Effector memory CD8-positive, alpha-beta T cell (primary cell): ENCODE data around the gene PRR23A.
"Not testable (repeated sequence)": the region's sequence is repeated elsewhere in the genome, so short reads cannot be mapped to it uniquely, and the experiment has no call there.

Experiments
- ATAC-seq: fragments of 150-1000 bp; cut with Tn5 transposase; replicated peaks from 2 replicates; pipeline ENCODE4 v1.10.0; 2021; ENCODE audit warnings: mild to moderate bottlenecking, moderate library complexity
- DNase-seq, 3 experiments: peaks; one replicate each; pipeline ENCODE4 v3.0.0; 2021
- H3K27ac Mint-ChIP-seq, 2 donors: one replicate each; pipeline ENCODE4 v1.8.0; 2022; ENCODE audit warnings: mild to moderate bottlenecking in 2 of 2, mixed read lengths in 2 of 2, moderate library complexity in 2 of 2
- H3K27me3 Mint-ChIP-seq, 2 donors: one replicate each; pipeline ENCODE4 v1.8.0; 2022; ENCODE audit warnings: mixed read lengths in 2 of 2
- H3K36me3 Mint-ChIP-seq: one replicate; pipeline ENCODE4 v1.8.0; 2022; ENCODE audit warnings: mild to moderate bottlenecking, moderate library complexity, mixed read lengths; ENCODE audit not compliant: insufficient read depth
- H3K4me1 Mint-ChIP-seq, 2 donors: one replicate each; pipeline ENCODE4 v1.8.0; 2022; ENCODE audit warnings: low read depth in 2 of 2, mixed read lengths in 2 of 2
- H3K4me3 Mint-ChIP-seq, 2 donors: one replicate each; pipeline ENCODE4 v1.8.0; 2022; ENCODE audit warnings: mild to moderate bottlenecking in 2 of 2, mixed read lengths in 2 of 2, moderate library complexity in 2 of 2
- H3K9me3 Mint-ChIP-seq, 2 donors: one replicate each; pipeline ENCODE4 v1.8.0; 2022; ENCODE audit warnings: mixed read lengths in 2 of 2
- total RNA-seq, 9 experiments: gene quantifications; one replicate each; lab custom pipeline; 2026; lab: John Stamatoyannopoulos, UW

PRR23A gene
- 0 to 0.12 (median 0) reads per million in 9 experiments for total RNA-seq

DNA sequence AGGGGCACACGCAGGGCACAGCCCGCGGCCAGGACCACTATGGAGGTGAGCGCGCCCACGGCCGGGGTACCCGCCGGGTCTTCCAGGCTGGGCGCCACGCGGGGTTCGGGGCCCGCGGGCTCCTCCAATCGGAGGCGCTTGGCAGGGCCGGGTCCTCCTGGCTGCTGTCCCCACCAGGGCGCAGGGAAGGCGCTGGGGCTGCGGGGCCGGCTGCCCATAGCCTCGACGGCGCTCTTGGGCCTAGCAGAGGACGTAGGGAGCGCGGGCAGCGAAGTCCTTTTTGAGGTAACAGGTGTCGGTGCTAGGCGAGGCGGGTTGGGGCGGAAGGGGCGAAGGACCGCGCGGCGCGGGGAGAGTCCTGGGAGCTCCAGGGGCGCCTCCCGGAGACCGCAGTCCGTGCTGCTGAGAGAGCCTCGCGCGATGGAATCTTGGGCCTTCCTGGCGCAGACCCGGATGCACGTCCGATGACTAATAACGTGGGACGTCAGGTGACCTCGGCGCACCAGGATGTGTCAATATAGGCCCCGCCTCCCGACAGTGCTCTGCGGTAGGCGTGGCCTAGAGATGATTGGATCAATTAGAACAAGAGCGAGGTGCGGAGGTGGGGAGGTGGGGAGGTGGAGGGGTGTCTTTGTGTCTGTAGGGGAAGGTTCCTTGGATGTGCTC lies at the start of gene PRR23A:
PRR23A (minus strand) TSS at position 218 of the 666 bp plus-strand sequence; CDS start at position 218, 0 bp downstream.
- ATAC-seq = no peak
- no peak for DNase-seq
- Mint-ChIP-seq H3K36me3 (no peaks in the 10 kb centered on the region), H3K9me3 (peaks cover 11 to 12% of the 10 kb centered on the region in 2 donors), H3K27ac (no peak within 1 kb of the TSS), H3K27me3 (peaks cover 4 to 5% of the 10 kb centered on the region in 2 donors), H3K4me3 (no peak within 1 kb of the TSS), H3K4me1 (no peaks in the 10 kb centered on the region)

DNA sequence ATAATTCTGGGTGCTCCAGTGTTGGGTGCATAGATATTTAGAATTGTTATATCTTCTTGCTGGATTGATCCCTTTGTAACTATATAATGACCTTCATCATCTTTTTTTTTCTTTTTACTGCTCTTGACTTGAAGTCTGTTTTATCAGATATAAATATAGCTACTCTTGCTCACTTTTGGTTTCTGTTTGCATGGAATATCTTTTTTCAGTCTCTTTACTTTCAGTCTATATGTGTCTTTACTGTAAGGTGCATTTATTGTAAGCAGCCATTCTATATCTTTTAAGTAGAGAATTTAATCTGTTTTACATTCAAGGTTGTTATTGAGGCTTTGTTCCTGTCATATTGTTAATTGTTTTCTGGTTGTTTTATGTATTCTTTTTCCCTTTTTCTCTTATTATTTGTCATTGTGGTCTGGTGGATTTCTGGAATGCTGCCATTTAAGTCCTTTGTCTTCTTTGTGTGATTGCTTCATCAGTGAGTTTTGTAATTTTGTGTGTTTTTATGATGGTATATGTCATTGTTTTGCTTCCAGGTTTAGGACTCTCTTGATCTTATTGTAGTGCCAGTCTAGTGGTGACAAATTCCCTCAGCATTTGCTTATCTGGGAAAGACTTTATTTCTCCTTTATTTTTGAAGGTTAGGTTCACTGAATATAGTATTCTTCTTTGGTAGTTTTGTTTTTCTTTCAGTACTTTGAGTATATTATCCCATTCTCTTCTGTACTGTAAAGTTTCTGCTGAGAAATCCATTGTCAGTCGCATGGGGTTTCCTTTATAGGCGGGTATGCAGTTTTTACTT lies 46.9 kb upstream of the PRR23A start:
- Mint-ChIP-seq H3K27ac (no peak overlapping the region), H3K4me1 (no peaks in the 10 kb centered on the region), H3K27me3 (no peaks in the 10 kb centered on the region), H3K9me3 (peaks cover 6 to 20% of the 10 kb centered on the region in 2 donors), H3K36me3 (no peaks in the 10 kb centered on the region), H3K4me3 (no peak overlapping the region)
- DNase-seq (no peak), ATAC-seq (no peak)

DNA sequence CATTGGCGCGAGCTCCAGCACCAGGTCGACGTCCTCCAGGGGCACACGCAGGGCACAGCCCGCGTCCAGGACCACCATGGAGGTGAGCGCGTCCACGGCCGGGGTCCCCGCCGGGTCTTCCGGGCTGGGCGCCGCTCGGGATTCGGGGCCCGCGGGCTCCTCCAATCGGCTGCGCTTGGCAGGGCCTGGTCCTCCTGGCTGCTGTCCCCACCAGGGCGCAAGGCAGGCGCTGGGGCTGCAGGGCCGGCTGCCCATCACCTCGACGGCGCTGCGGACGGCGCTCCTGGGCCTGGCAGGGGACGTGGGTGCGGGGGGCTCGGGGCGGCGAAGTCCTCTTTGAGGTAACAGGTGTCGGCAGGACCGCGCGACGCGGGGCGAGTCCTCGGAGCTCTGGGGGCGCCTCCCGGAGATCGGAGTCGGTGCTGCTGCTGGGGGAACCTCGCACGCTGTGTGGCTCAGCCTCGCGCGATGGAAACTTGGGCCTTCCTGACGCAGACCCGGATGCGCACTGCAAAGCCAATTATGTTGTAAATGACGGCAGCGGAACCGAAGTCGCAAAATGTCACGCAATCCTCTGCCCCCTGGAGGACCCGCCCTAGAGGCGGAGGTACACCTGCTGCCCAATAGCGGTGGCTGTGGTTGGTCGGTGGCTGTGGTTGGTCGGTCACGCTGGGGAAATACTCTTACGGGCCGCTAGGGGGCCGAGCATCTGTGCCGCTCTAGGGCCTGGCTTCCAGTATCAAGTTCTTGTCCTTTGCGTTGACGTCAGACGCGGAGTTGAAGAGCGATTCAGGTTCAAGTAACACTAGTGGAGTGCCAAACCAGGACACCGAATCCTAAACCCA lies 38.5 kb upstream of the PRR23A start, which contains the start of gene PRR23C:
PRR23C (minus strand) TSS at position 527 of the 845 bp plus-strand sequence; CDS start at position 255, 272 bp downstream.
- H3K9me3 Mint-ChIP-seq = peaks cover 0 to 3% of the 10 kb centered on the region in 2 donors
- ATAC-seq (no peak), DNase-seq (no peak)
- no peaks in the 10 kb centered on the region for H3K36me3 Mint-ChIP-seq
- no peak within 1 kb of the TSS for H3K27ac Mint-ChIP-seq
- H3K27me3 Mint-ChIP-seq = peaks cover 2 to 6% of the 10 kb centered on the region in 2 donors
- no peaks in the 10 kb centered on the region for H3K4me1 Mint-ChIP-seq
- H3K4me3 Mint-ChIP-seq = no peak within 1 kb of the TSS

DNA sequence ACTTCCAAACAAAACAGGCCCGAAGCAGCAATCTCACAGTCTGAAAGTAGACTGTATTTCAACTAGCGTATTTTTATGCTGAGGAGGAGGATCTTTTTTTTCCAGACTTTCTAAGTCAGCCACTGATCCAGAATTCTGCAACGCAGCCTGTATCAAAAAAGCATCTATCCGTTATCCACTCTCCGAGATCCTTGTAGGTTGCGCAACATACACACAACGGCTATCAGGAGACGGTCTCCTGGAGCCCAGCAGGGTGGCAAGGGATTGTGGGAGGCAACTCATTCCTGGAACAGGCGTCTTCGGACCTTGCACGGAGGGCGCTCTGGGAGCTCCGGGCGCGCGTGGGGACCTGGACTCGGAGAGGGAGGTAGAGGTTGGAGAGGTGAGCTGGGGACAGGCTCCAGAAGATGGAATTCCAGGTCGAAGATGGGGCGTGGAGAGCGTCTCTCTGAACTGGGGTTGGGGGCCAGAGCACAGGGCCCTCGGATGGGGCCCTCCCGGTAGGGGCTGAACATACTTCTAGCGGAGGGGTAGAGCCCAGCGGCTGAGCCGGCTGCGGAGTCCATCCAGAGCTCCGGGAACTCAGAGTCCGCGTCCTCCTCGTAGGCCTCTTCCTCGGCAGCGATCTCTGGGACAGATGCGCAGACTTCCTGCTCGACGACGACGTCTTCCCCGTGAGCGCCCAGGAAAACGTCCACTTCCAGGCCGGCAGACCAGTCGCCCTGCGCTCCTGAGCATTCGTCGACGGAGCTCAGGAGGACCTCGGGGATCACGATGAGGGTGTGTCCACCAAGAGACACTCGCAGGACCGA lies 37.7 kb upstream of the PRR23A start:
- DNase-seq = no peak
- no peak for ATAC-seq
- Mint-ChIP-seq H3K27ac (no peak overlapping the region), H3K27me3 (peaks cover 5 to 11% of the 10 kb centered on the region in 2 donors), H3K9me3 (peaks cover 0 to 3% of the 10 kb centered on the region in 2 donors), H3K4me1 (no peaks in the 10 kb centered on the region), H3K36me3 (no peaks in the 10 kb centered on the region), H3K4me3 (no peak overlapping the region)

DNA sequence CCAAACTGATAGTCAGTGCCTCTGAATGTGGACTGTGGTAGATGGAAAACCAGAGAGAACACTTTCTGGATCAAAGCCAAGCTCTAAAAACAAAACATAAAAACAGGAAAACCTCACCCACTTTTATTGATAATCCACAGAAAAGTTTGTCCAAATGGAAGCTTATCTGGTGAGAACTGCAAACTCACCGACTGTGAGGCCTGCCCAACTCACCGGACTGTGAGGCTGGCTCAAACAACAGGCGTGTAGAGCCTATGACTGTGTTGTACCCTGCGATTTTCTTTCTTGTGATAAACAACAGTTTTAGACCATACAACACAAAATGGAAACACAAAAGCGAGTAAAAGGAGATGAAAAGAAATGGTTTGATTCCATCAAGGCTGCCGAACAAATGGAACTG lies 31.4 kb upstream of the PRR23A start:
- H3K4me1 Mint-ChIP-seq = no peaks in the 10 kb centered on the region
- DNase-seq = no peak
- H3K4me3 Mint-ChIP-seq = no peak overlapping the region
- ATAC-seq = no peak
- H3K36me3 Mint-ChIP-seq = no peaks in the 10 kb centered on the region
- H3K27me3 Mint-ChIP-seq = peaks cover 15 to 31% of the 10 kb centered on the region in 2 donors
- no peaks in the 10 kb centered on the region for H3K9me3 Mint-ChIP-seq
- H3K27ac Mint-ChIP-seq = no peak overlapping the region

DNA sequence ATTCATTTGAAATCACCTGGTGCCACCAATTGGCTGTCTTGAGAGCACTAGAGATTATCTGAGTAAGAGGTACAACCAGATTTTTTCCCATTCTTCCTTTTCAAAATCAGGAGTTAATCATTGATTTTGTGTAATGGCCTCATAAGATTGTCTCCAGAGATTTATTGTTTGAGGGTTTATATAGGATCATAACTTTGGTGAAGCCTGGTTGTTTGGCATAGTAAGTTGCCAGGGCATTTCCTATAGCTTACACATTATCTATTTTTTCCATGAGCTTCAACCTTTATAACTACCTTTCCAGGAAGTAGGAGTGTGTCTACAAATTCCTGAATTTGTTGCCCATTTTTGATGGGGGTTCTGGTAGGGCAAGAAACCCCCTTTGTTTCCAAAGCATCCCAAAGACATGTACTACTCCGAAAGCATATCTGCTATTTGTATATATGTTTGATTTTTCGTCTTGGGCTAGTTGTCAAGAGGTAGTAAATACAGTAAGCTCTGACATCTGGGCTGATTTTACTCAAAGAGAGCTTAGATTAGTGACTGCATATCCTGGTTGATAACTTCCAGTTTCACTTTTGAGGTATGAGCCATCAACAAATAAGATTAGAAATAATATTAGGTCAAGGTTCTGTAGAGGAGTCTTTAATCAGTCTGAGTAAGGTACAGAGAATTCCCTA lies 26.4 kb upstream of the PRR23A start:
- ATAC-seq (no peak), DNase-seq (no peak)
- Mint-ChIP-seq H3K36me3 (no peaks in the 10 kb centered on the region), H3K4me1 (no peaks in the 10 kb centered on the region), H3K4me3 (no peak overlapping the region), H3K27me3 (peaks cover 18 to 20% of the 10 kb centered on the region in 2 donors), H3K27ac (no peak overlapping the region), H3K9me3 (peaks cover 0 to 2% of the 10 kb centered on the region in 2 donors)

DNA sequence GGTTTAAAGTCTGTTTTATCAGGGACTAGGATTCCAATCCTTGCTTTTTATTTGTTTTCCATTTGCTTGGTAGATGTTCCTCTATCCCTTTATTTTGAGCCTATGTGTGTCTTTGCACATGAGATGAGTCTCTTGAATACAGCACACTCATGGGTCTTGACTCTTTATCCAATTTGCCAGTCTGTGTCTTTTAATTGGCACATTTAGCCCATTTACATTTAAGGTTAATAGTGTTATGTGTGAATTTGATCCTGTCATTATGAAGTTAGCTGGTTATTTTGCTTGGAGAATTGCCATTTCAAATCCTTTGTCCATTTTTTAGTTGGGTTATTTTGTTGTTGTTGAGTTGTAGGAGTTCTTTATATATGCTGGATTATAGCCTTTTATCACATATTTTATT lies 24.5 kb upstream of the PRR23A start:
- not testable (repeated sequence) for H3K36me3 Mint-ChIP-seq, DNase-seq, H3K4me1 Mint-ChIP-seq, ATAC-seq, H3K4me3 Mint-ChIP-seq, H3K9me3 Mint-ChIP-seq, H3K27ac Mint-ChIP-seq
- peaks cover 7 to 12% of the 10 kb centered on the region in 2 donors for H3K27me3 Mint-ChIP-seq

DNA sequence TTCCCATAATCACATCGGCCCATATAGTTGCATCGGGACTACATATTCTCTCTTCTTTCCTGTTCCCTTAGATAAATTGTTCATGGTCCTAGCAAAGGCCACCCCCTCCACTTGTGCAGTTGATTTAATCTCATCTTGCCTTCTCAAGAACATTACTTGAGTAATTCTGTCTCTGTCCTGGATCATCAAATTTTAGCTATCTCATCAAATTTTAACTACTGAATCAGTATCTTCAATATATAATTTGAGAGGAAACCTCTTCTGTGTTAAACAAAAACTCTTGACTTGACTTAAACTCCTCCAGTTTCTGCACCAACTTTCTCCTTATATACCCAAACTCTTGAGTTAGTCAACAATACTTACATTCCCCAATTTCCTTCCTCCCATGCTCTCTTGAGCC lies 18.9 kb upstream of the PRR23A start:
- no peak overlapping the region for H3K27ac Mint-ChIP-seq
- no peak for ATAC-seq
- no peak overlapping the region for H3K4me3 Mint-ChIP-seq

DNA sequence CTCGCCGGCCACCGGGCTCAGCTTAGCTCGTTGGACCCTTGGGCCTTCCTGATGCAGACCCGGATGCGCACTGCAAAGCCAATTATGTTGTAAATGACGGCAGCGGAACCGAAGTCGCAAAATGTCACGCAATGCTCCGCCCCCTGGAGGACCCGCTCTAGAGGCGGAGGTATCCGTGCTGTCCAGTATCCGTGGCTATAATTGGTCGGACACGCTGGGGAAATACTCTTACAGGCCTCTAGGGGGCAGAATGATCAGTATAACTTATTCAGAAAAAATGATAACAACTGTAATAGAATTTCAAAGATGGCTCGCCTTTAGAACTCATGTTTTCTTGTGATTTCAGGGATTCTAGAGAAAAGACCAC lies 14.8 kb upstream of the PRR23A start, which contains the start of gene PRR23B:
PRR23B (minus strand) TSS at position 59 of the 367 bp plus-strand sequence. CDS start 265 bp downstream, outside the sequence.
- Mint-ChIP-seq H3K27ac (no peak within 1 kb of the TSS), H3K27me3 (peaks cover 0 to 12% of the 10 kb centered on the region in 2 donors), H3K4me3 (no peak within 1 kb of the TSS), H3K4me1 (no peaks in the 10 kb centered on the region), H3K9me3 (peaks cover 0 to 4% of the 10 kb centered on the region in 2 donors), H3K36me3 (no peaks in the 10 kb centered on the region)
- no peak for ATAC-seq
- DNase-seq = no peak

More for the DNA sequence above, 18.9 kb upstream of the PRR23A start:
- DNase-seq = no peak
- no peaks in the 10 kb centered on the region for H3K36me3 Mint-ChIP-seq
- no peaks in the 10 kb centered on the region for H3K4me1 Mint-ChIP-seq
- no peaks in the 10 kb centered on the region for H3K9me3 Mint-ChIP-seq
- H3K27me3 Mint-ChIP-seq = peaks cover 0 to 5% of the 10 kb centered on the region in 2 donors

DNA sequence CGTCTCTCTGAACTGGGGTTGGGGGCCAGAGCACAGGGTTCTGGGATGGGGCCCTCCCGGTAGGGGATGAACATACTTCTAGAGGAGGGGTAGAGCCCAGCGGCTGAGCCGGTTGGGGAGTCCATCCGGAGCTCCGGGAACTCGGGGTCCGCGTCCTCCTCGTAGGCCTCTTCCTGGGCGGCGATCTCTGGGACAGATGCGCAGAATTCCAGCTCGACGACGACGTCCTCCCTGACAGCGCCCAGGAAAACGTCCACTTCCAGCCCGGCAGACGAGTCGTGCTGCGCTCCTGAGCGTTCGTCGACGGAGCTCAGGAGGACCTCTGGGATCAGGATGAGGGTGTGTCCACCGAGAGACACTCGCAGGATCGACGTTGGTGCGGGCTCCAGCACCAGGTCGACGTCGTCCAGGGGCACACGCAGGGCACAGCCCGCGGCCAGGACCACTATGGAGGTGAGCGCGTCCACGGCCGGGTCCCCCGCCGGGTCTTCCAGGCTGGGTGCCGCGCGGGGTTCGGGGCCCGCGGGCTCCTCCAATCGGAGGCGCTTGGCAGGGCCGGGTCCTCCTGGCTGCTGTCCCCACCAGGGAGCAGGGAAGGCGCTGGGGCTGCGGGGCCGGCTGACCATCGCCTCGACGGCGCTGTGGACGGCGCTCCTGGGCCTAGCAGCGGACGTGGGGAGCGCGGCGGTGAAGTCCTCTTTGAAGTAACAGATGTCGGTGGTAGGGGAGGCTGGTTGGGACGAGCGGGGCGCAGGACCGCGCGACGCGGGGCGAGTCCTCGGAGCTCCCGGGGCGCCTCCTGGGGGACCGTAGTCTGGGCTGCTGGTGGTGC lies 14.2 kb upstream of the PRR23A start:
- no peak for DNase-seq
- no peak overlapping the region for H3K27ac Mint-ChIP-seq
- H3K4me3 Mint-ChIP-seq = no peak overlapping the region

DNA sequence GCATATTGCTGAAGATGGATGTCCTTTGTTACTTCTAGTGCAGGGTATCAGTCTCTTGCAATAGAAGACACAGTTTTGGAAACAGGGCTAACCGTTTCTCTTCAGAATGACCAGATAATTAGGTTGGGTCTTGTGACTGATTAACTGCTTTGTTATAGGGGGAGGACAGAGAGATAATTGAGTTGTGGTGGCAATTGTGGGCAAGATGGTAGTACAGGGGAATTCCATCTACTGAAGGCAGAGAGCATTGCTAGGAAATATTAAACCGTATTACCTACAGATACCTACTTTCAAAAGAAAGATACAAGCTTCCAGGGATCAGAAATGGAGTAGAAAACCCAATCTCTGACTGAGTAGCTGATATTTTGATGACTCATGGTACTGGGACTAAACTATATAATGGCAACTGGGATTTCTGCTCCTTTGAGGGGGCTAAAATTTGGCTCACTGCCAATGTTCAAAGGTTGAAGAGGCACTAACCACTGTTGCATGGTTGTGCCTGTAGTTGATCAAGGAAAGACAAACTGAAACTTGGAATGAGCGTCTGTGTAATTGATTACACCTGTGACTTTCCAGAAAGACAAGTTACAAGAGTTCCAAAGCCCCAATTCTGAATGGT lies 10.5 kb upstream of the PRR23A start:
- no peak overlapping the region for H3K4me3 Mint-ChIP-seq
- no peak for DNase-seq
- peaks cover 2 to 12% of the 10 kb centered on the region in 2 donors for H3K27me3 Mint-ChIP-seq
- no peak overlapping the region for H3K27ac Mint-ChIP-seq
- no peaks in the 10 kb centered on the region for H3K36me3 Mint-ChIP-seq
- peaks cover 0 to 4% of the 10 kb centered on the region in 2 donors for H3K9me3 Mint-ChIP-seq
- ATAC-seq = no peak
- H3K4me1 Mint-ChIP-seq = no peaks in the 10 kb centered on the region

More for the DNA sequence above, 14.2 kb upstream of the PRR23A start:
- Mint-ChIP-seq H3K9me3 (peaks cover 0 to 4% of the 10 kb centered on the region in 2 donors), H3K27me3 (peaks cover 0 to 12% of the 10 kb centered on the region in 2 donors), H3K4me1 (no peaks in the 10 kb centered on the region), H3K36me3 (no peaks in the 10 kb centered on the region)
- no peak for ATAC-seq
